Measurements from ENCODE around the gene RARRES2.

Gene RARRES2

DNA sequence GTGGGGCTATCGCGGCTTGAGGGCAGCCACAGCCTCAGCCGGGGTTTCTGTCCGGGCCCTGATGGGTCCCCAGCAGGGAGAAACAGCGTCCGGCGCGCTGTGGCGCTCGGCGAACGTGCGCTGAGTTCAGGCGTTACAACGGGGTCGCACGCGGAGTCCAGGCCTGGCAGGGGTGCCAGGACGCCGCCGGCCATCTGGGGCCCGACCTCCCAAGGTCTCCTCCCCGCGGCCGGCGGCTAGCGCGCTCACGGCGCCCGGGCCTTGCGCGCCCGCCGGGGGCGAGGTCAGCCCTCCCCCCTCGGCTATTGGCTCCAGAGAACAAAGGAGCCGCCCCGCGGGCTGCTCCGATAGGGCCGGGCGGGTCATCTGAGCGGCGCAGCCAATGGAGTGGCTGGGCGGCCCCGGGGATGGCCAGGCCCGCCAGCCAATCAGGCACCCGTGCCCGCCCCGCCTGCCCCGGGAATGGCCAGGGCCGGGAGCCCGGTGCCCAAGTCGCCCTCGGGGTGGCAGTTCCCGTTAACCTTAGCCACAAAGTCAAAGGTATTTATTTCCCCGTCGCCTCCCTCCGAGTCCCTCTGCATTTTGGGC is 37.5 kb upstream of the RARRES2 start, which contains the start of gene ZNF775:
Gene ZNF775, plus strand, starts transcription at position 478 of the 588 bp plus-strand sequence. CDS start 9,141 bp downstream, outside the sequence.
- TF ChIP-seq, protein P1, sequence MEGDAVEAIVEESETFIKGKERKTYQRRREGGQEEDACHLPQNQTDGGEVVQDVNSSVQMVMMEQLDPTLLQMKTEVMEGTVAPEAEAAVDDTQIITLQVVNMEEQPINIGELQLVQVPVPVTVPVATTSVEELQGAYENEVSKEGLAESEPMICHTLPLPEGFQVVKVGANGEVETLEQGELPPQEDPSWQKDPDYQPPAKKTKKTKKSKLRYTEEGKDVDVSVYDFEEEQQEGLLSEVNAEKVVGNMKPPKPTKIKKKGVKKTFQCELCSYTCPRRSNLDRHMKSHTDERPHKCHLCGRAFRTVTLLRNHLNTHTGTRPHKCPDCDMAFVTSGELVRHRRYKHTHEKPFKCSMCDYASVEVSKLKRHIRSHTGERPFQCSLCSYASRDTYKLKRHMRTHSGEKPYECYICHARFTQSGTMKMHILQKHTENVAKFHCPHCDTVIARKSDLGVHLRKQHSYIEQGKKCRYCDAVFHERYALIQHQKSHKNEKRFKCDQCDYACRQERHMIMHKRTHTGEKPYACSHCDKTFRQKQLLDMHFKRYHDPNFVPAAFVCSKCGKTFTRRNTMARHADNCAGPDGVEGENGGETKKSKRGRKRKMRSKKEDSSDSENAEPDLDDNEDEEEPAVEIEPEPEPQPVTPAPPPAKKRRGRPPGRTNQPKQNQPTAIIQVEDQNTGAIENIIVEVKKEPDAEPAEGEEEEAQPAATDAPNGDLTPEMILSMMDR (IDR thresholded peaks at IDR 0.05) = no peak

DNA sequence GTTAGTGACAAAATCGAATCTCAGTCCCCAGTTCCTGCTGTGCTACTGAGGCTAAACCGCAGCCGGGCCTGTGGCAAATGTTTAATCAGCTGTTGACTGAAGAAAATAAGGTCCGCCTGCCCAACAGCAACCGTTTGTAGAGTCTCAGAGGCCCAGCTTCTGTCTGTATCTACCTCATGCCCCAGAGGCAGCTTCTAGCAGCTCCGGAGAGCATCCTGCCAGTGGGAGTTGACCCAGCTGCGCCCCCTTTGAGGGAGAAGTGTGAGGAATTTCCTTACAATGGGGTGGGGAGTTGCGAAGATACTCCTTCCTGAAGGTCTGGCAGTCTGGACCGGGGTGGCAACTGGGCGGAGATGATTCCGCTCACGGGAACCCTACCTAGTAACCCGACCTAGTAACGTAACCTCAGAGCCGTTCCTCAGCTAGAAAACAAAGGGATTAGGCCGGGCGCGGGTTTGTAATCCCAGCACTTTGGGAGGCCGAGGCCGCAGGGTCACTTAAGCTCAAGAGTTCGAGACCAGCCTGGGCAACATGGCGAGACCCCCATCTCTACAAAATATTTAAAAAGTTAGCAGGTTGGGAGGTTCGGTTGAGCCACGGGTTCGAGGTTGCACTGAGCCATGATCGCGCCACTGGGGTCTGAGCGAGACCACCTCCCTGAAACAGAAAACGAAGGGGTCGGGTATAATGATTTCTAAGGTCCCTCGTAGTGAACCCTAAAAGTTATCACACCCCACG is 36.9 kb upstream of the RARRES2 start:
- TF ChIP-seq, protein P1 (IDR thresholded peaks at IDR 0.05) = no peak

DNA sequence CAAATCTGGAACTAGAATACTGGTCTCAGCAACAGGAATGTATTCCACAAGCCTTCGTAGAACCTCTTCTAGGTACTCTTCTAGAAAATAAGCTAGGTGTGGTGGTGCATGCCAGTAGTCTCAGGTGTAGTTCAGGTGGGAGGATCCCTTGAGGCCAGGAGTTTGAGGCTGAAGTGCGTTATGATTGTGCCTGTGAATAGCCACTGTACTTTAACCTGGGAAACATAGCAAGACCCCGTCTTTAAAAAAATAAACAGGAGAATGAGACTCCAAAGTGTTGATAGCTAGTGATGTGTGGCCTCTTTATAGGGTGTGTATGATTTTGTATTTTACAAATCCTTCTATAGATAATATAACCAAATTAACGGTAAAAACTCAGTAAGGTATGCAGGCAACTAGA is 36.2 kb upstream of the RARRES2 start:
- TF ChIP-seq, protein P1 (IDR thresholded peaks at IDR 0.05) = no peak

DNA sequence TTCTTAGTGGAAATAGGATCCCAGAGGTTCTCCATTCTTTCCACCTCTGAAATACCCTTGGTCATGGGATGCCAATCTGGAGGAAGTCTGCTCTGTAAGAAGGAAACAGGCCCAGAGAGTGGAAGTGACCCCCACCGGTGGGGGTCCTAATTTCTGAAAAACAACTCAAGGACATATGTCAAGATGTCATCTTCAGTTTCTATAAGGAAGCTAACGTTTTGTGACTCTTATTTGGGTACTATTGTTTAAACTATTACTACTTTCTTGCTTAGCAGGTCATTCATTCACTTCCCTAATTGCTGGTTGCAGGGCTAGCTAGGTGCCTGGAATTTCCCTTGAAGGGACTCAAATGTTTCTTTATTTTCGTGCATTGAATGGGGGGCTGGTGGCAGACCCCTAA is 35.8 kb upstream of the RARRES2 start:
- TF ChIP-seq, protein P1 (IDR thresholded peaks at IDR 0.05) = no peak

DNA sequence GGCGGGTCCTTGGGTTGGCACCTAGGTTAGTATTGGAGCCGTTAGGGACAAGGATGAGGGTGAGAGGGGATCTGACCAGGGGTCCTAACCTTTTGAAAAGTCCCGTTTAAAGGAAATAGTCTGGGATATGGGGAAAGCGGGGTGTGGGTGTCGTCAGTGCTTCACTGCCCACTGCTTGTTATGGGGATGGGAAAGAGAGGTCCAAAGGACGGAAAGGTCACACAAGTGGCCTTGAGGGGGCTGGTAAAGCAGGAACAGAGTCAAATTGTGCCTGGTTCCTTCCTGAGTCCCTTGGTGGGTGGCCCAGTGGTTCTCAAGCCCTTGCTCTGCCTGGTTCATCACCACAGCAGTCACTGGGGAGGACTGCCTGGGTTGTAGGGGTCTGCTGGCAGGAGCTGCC is 35.1 kb upstream of the RARRES2 start:
- TF ChIP-seq, protein P1 (IDR thresholded peaks at IDR 0.05) = no peak

DNA sequence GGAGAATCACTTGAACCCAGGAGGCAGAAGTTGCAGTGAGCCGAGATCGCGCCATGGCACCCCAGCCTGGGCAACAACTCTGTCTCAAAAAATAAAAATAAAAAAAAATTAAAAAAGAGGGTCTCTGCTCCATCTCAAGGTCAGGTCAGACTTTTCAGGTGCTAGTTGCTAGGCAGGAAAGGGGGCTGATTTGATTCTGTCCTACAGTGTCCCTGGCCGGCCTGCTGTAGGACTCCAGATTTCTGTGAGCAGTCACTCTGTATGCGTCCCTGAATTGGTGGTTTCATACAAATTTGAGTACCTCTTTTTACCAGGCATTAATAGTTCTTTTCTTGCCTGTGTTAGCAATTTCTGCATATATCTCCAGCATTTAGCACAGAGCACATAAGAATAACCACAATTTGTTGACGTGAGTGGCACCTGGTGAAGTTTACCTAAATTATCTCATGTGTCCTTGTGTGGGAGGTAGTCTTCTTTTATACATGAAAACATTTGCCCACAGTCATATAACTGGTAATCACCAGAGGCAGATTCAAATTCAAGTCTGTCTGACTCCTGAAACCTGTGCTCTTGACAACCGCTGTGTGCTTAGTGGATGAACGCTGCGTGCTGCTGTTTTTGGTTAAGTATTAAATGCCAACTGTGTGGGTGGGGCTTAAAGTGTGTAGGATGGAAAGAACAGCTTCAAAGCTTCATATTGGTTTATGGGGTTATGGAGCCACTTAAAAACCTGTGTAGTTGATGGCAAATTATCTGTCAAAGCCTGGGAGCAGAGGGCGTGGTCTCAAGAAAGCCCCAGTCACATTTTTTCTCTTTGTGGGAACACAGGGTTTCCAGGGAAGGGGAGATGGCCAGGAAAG is 34.5 kb upstream of the RARRES2 start:
- TF ChIP-seq, protein P1 (IDR thresholded peaks at IDR 0.05) = no peak

DNA sequence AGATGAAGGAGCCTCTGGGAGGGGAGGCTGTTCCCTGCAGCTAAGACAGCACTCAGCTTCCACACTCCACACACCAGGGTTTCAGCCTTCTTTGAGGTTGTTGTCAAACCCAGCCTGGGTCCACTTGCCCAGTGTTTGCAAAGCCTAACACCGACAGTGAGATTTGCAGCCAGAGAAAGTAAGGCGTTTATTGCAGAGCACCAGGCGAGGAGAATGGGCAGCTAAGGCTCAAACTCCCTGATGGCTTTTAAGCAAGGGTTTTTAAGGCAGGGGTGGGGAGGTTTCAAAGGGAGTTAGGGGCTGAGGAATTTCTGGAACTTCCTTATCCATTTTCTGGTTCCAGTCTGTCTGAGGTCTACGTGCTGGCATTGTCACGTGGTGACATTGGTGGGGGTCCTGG is 33.0 kb upstream of the RARRES2 start:
- TF ChIP-seq, protein P1 (IDR thresholded peaks at IDR 0.05) = no peak
